Activated T-cell treated with anti-CD3 and anti-CD28 coated beads for 4 hours (primary cell): Measurements from ENCODE around the gene NR1H4.
A peak's percentile ranks its signal among the peaks of the same experiment; 100 is the strongest.
"Not testable (repeated sequence)": the region's sequence is repeated elsewhere in the genome, so short reads cannot be mapped to it uniquely, and the experiment has no call there.

Experiments
- DNase-seq: peaks from one replicate; pipeline ENCODE4 v3.0.0-alpha.2; 2020

Gene NR1H4

DNA sequence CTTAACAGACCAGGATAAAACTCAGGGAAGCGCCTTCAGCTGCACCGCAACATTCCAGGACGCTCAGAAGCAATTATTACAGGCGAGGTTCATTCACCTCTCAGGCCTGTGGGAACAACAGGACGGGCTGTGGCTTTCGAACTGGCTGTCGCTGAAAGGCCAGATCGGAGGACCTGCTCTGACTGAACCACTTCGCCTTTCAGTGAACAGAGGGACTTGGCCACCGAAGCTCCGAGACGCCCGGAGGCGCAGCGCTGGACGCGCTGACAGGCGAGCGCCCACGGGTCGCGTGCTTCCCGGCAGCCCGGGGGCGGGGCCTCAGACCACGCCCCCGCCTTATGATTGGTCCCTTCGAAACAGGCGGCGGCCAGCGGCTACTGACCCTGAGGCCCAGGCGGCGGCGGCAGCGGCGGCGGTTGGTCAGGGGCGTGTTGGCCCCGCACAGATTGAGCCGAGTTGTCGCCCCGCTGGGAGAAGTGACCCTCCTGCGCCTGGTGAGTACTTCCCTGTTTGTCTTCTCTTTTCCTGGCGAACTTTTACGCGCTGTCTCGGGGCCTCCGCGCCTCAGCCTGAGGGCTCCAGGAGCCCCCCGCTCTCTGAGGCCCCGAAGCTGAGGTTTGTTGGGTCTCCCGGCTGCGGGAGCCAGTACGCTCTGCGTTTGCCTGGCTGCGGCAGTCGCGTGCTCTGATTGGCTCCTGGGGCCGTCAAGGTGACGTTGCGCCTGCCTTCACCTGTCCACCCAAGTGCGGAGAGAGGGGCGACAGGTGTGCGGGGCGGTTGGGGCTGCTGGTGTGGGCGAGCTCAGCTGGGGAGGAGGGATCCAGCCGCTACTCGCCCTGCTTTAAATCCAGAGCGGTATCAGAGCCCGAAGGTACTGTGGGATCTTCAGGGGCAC is 99.9 kb downstream of the NR1H4 start, which contains the start of gene GAS2L3:
GAS2L3 (plus strand) TSS at position 393 of the 895 bp plus-strand sequence. CDS start 21,221 bp downstream, outside the sequence.
- peak; percentile 17 for DNase-seq

GRCh38 chr12:100574187-100575074 is 100.8 kb downstream of the NR1H4 start:
- no peak for DNase-seq

GRCh38 chr12:100576331-100577036 is 102.8 kb downstream of the NR1H4 start:
- no peak for DNase-seq

GRCh38 chr12:100578923-100579322 is 105.3 kb downstream of the NR1H4 start:
- no peak for DNase-seq

DNA sequence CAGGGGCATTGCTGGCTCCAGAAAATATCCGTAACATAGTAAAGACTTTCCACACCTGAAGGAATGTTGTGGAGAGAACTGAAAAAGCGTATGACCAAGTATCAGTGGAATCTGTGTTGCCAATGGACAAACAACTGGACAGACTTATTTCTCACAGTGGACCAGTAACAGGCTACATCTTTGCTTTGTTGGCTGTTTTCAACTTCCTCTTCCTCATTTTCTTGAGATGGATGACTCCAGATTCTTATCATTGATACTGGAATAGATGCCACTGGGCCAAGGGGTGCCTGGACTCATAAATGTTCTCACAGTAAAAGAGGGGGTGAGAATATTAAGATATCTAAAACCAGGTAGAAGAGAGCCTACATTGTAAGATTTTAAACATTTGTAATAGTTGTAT is 106.2 kb downstream of the NR1H4 start:
- no peak for DNase-seq

DNA sequence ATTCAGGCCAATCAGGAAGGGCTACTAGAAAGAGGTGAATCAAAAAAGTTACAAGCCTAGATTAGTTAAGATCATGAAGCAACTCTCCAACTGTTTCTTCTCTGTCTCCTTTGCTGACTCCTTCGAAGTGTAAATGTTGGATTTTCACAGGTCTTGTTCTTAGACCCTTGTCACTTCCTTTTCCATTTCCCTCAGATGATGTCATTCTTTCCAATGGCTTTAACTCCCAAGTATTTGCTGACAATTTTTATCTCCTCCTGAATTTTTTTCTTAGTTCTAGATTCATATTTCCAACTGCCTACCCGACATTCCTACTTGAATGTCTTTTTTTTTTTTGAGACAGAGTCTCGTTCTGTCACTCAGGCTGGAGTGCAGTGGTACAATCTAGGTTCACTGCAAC is 110.6 kb downstream of the NR1H4 start:
- DNase-seq: no peak

DNA sequence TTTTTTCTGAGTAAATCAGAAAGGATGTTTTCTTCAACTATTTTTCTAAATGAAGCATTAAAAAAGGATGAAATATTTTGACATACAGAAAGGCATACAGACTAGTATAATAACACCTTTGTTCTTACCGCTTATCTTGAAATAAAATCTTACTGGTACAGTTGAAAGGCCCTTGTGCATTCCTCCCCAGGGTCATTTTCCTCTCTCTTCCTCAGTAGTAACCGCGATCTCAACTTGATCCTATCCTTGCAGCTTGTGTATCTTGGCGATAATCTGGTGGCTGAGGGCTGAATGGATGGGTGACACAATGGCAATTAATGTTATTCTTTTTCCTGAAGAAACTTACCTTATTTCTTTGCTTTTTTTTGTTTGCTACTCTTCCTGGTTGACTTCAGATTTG is 118.3 kb downstream of the NR1H4 start:
- no peak for DNase-seq

GRCh38 chr12:100593490-100593889 is 119.8 kb downstream of the NR1H4 start:
- DNase-seq: no peak

- no peak for DNase-seq
These were observed 128.0 kb downstream of the NR1H4 start for GRCh38 chr12:100601626-100602025.

- DNase-seq: not testable (repeated sequence)
These were observed 129.3 kb downstream of the NR1H4 start for GRCh38 chr12:100602997-100603396.

DNA sequence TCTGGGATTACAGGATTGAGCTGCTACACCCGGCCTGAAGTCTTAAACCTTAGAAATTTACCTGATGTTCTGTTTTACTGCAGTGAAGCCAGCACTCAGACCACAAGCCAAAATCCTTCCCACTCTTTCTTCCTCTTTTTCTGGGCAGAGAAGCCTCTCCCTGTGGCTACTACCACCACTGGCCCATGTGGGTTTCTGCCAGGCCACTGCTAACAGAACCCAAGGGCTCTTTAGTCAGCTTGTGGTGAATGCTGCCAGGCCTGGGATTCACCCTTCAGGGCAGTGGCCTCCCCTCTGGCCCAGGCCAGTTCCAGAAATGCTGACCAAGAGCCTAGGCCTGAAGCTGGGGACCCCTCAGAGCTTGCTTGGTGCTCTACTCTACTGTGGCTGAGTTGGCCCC is 135.1 kb downstream of the NR1H4 start:
- no peak for DNase-seq

GRCh38 chr12:100610666-100611430 is 137.2 kb downstream of the NR1H4 start:
- DNase-seq: no peak

DNA sequence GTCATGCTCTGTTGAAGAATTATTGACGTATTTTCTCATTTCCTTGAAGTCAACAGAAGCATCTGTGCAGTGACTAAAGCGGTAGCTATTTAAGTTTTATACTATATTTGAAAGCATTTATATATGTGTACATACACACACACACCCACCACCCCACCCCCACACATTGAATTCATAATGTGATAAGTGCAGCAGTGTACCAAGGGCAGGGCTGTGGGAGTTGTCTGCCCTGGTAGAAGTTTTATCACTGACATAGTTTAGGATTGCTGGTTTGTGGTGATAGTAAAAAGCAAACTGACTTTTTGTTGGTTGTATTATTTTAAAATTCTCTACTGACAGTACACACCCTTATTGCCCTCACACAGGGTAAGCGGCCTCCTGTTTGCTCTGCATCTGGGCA is 138.9 kb downstream of the NR1H4 start:
- no peak for DNase-seq
